Activated CD4-positive, alpha-beta memory T cell treated with anti-CD3 and anti-CD28 coated beads, Interleukin-2, amount 10 ng/mL, durations not matched to agents 7 days and 5 days (primary cell): ENCODE results near the gene LUZP1. TPM values are rescaled to one million over a fixed set of nuclear protein-coding genes. Genes with fewer than 3 reads are reported as not detected.
A peak's percentile ranks its signal among the peaks of the same experiment; 100 is the strongest.

Experiments
- CTCF ChIA-PET: fragments of 350-600 bp; sonication (Branson Sonifier 250); formaldehyde crosslinking; loops from one replicate; lab custom pipeline; 2021; ENCODE audit warnings: antibody characterized with exemption, inconsistent platforms; lab: Charles Lee
- POLR2A ChIA-PET: fragments of 350-600 bp; sonication (Branson Sonifier 250); formaldehyde crosslinking; loops from one replicate; lab custom pipeline; 2021; ENCODE audit warnings: antibody characterized with exemption; lab: Charles Lee
- DNase-seq: peaks from one replicate; pipeline ENCODE4 v3.0.0-alpha.2; 2020
- H3K27ac Mint-ChIP-seq: one replicate; pipeline ENCODE4 v1.8.0; 2021; ENCODE audit warnings: mild to moderate bottlenecking, mixed read lengths
- H3K27me3 Mint-ChIP-seq: one replicate; pipeline ENCODE4 v1.8.0; 2021; ENCODE audit warnings: mixed read lengths
- H3K36me3 Mint-ChIP-seq: one replicate; pipeline ENCODE4 v1.8.0; 2021; ENCODE audit warnings: low read depth, mixed read lengths
- H3K4me1 Mint-ChIP-seq: one replicate; pipeline ENCODE4 v1.8.0; 2021; ENCODE audit warnings: mixed read lengths
- H3K4me3 Mint-ChIP-seq: one replicate; pipeline ENCODE4 v1.8.0; 2021; ENCODE audit warnings: mild to moderate bottlenecking, mixed read lengths
- H3K9me3 Mint-ChIP-seq: one replicate; pipeline ENCODE4 v1.8.0; 2021; ENCODE audit warnings: mixed read lengths
- total RNA-seq, 2 experiments: library from RNA; stranded (reverse); gene quantifications; one replicate each; pipeline ENCODE4 v1.2.3, GENCODE V29; 2021

Gene LUZP1
- total RNA-seq, 2 experiments from 2014 or later, result 19.4 to 21.8 TPM

GRCh38 chr1:23184212-23184934 is 15.7 kb upstream of the LUZP1 start:
- ChIA-PET CTCF (interaction anchor here (0.7 to 14.5 kb wide), 52 partner anchors 8 to 300 kb away, joined by 3 to 393 read pairs (median 4); partner anchors contain the start of genes HNRNPR and LUZP1), POLR2A (interaction anchor here (0.7 to 4.6 kb wide), 7 partner anchors 11 to 164 kb away, joined by 3 to 39 read pairs (median 3); no protein-coding TSS in a partner anchor)
- Mint-ChIP-seq H3K27me3 (peaks cover 14% of the 10 kb centered on the region), H3K4me1 (peaks cover 8% of the 10 kb centered on the region), H3K9me3 (no peaks in the 10 kb centered on the region), H3K4me3 (no peak overlapping the region), H3K36me3 (no peaks in the 10 kb centered on the region), H3K27ac (no peak overlapping the region)
- peak; percentile 22 for DNase-seq

GRCh38 chr1:23179862-23180261 is 11.2 kb upstream of the LUZP1 start:
- CTCF ChIA-PET, result interaction anchor here (0.6 to 14.5 kb wide), 2 partner anchors 9 to 79 kb away, joined by 7 to 393 read pairs; no protein-coding TSS in a partner anchor
- H3K27ac Mint-ChIP-seq, result no peak overlapping the region
- H3K27me3 Mint-ChIP-seq, result peaks cover 35% of the 10 kb centered on the region
- H3K4me3 Mint-ChIP-seq, result no peak overlapping the region
- no peaks in the 10 kb centered on the region for H3K9me3 Mint-ChIP-seq
- POLR2A ChIA-PET, result no interaction called here
- H3K4me1 Mint-ChIP-seq, result peaks cover 23% of the 10 kb centered on the region
- H3K36me3 Mint-ChIP-seq, result no peaks in the 10 kb centered on the region
- no peak for DNase-seq

- H3K9me3 Mint-ChIP-seq, result no peaks in the 10 kb centered on the region
- no peaks in the 10 kb centered on the region for H3K36me3 Mint-ChIP-seq
- CTCF ChIA-PET, result interaction anchor here (0.6 to 14.5 kb wide), 6 partner anchors 9 to 153 kb away, joined by 3 to 393 read pairs (median 4); no protein-coding TSS in a partner anchor
- no peak for DNase-seq
- H3K27me3 Mint-ChIP-seq, result peaks cover 35% of the 10 kb centered on the region
- no peak overlapping the region for H3K4me3 Mint-ChIP-seq
- peaks cover 23% of the 10 kb centered on the region for H3K4me1 Mint-ChIP-seq
- POLR2A ChIA-PET, result interaction anchor here (1.6 to 1.9 kb wide), 2 partner anchors 60 to 76 kb away, joined by 7 read pairs; no protein-coding TSS in a partner anchor
- H3K27ac Mint-ChIP-seq, result no peak overlapping the region
These were observed 10.3 kb upstream of the LUZP1 start for GRCh38 chr1:23178950-23179349.

- ChIA-PET POLR2A (interaction anchor here (1.3 to 1.9 kb wide), 3 partner anchors 59 to 75 kb away, joined by 4 to 7 read pairs (median 7); no protein-coding TSS in a partner anchor), CTCF (interaction anchor here (0.6 to 14.5 kb wide), 8 partner anchors 9 to 153 kb away, joined by 3 to 393 read pairs (median 4); no protein-coding TSS in a partner anchor)
- Mint-ChIP-seq H3K4me1 (peaks cover 21% of the 10 kb centered on the region), H3K27ac (no peak overlapping the region), H3K4me3 (no peak overlapping the region), H3K27me3 (peaks cover 34% of the 10 kb centered on the region), H3K36me3 (no peaks in the 10 kb centered on the region), H3K9me3 (no peaks in the 10 kb centered on the region)
- DNase-seq, result no peak
These were observed 9.8 kb upstream of the LUZP1 start for GRCh38 chr1:23178414-23178813.

GRCh38 chr1:23177438-23178380 is 9.1 kb upstream of the LUZP1 start:
- no peaks in the 10 kb centered on the region for H3K36me3 Mint-ChIP-seq
- no peak overlapping the region for H3K27ac Mint-ChIP-seq
- POLR2A ChIA-PET, result interaction anchor here (0.6 to 1.9 kb wide), 5 partner anchors 10 to 568 kb away, joined by 4 to 7 read pairs (median 4); no protein-coding TSS in a partner anchor

GRCh38 chr1:23177031-23177430 is 8.4 kb upstream of the LUZP1 start:
- no peak for DNase-seq
- Mint-ChIP-seq H3K27ac (no peak overlapping the region), H3K36me3 (no peaks in the 10 kb centered on the region), H3K9me3 (no peaks in the 10 kb centered on the region), H3K27me3 (peaks cover 27% of the 10 kb centered on the region), H3K4me3 (peak overlapping the region; percentile 54), H3K4me1 (peaks cover 21% of the 10 kb centered on the region)
- ChIA-PET CTCF (interaction anchor here (1.4 to 14.5 kb wide), 4 partner anchors 7 to 76 kb away, joined by 3 to 393 read pairs (median 22); no protein-coding TSS in a partner anchor), POLR2A (interaction anchor here (0.8 to 1.1 kb wide), 4 partner anchors 9 to 168 kb away, joined by 3 to 4 read pairs (median 4); no protein-coding TSS in a partner anchor)

More at GRCh38 chr1:23177438-23178380, 9.1 kb upstream of the LUZP1 start:
- peaks cover 21% of the 10 kb centered on the region for H3K4me1 Mint-ChIP-seq
- peak overlapping the region; percentile 54 for H3K4me3 Mint-ChIP-seq
- peak; percentile 59 for DNase-seq
- CTCF ChIA-PET, result interaction anchor here (1.2 to 14.5 kb wide), 5 partner anchors 10 to 77 kb away, joined by 3 to 393 read pairs (median 5); no protein-coding TSS in a partner anchor
- peaks cover 31% of the 10 kb centered on the region for H3K27me3 Mint-ChIP-seq
- H3K9me3 Mint-ChIP-seq, result no peaks in the 10 kb centered on the region

GRCh38 chr1:23174426-23175110 is 5.9 kb upstream of the LUZP1 start:
- H3K36me3 Mint-ChIP-seq, result no peaks in the 10 kb centered on the region
- H3K9me3 Mint-ChIP-seq, result no peaks in the 10 kb centered on the region
- H3K4me1 Mint-ChIP-seq, result peaks cover 24% of the 10 kb centered on the region
- no peak overlapping the region for H3K27ac Mint-ChIP-seq
- ChIA-PET CTCF (interaction anchor here (4.4 to 14.5 kb wide), 2 partner anchors 9 to 74 kb away, joined by 34 to 393 read pairs; no protein-coding TSS in a partner anchor), POLR2A (interaction anchor here (0.7 to 1.6 kb wide), 5 partner anchors 27 to 154 kb away, joined by 3 to 4 read pairs (median 4); no protein-coding TSS in a partner anchor)
- H3K4me3 Mint-ChIP-seq, result no peak overlapping the region
- peaks cover 28% of the 10 kb centered on the region for H3K27me3 Mint-ChIP-seq
- DNase-seq, result no peak

- H3K4me3 Mint-ChIP-seq, result no peak overlapping the region
- ChIA-PET POLR2A (interaction anchor here (1.4 kb wide), 1 partner anchor 62 kb away, joined by 3 read pairs; no protein-coding TSS in a partner anchor), CTCF (interaction anchor here (4.5 kb wide), 1 partner anchor 13 kb away, joined by 25 read pairs; no protein-coding TSS in a partner anchor)
- peaks cover 8% of the 10 kb centered on the region for H3K27me3 Mint-ChIP-seq
- no peaks in the 10 kb centered on the region for H3K9me3 Mint-ChIP-seq
- H3K27ac Mint-ChIP-seq, result no peak overlapping the region
- peaks cover 34% of the 10 kb centered on the region for H3K4me1 Mint-ChIP-seq
- no peaks in the 10 kb centered on the region for H3K36me3 Mint-ChIP-seq
- no peak for DNase-seq
These were observed 2.6 kb upstream of the LUZP1 start for GRCh38 chr1:23171181-23171755.

GRCh38 chr1:23169727-23170335 is 1.2 kb upstream of the LUZP1 start:
- no peak for DNase-seq
- peaks cover 2% of the 10 kb centered on the region for H3K27me3 Mint-ChIP-seq
- H3K4me3 Mint-ChIP-seq, result peak overlapping the region; percentile 91
- H3K27ac Mint-ChIP-seq, result no peak overlapping the region
- ChIA-PET POLR2A (interaction anchor here (1.1 to 3.6 kb wide), 4 partner anchors 13 to 70 kb away, joined by 3 to 26 read pairs (median 16); no protein-coding TSS in a partner anchor), CTCF (interaction anchor here (0.5 to 4.5 kb wide), 6 partner anchors 15 to 599 kb away, joined by 3 to 25 read pairs (median 3); partner anchors contain the start of gene HNRNPR)
- H3K36me3 Mint-ChIP-seq, result peaks cover 2% of the 10 kb centered on the region
- peaks cover 34% of the 10 kb centered on the region for H3K4me1 Mint-ChIP-seq
- H3K9me3 Mint-ChIP-seq, result no peaks in the 10 kb centered on the region

GRCh38 chr1:23169195-23169575 is 529 bp upstream of the LUZP1 start:
- Mint-ChIP-seq H3K4me1 (peaks cover 28% of the 10 kb centered on the region), H3K27me3 (peaks cover 2% of the 10 kb centered on the region), H3K9me3 (no peaks in the 10 kb centered on the region), H3K36me3 (peaks cover 2% of the 10 kb centered on the region), H3K4me3 (peak overlapping the region; percentile 91), H3K27ac (no peak overlapping the region)
- CTCF ChIA-PET, result interaction anchor here (0.6 to 4.5 kb wide), 4 partner anchors 15 to 175 kb away, joined by 3 to 25 read pairs (median 13); partner anchors contain the start of gene HNRNPR
- POLR2A ChIA-PET, result interaction anchor here (0.8 to 5.0 kb wide), 6 partner anchors 14 to 70 kb away, joined by 3 to 26 read pairs (median 16); no protein-coding TSS in a partner anchor
- DNase-seq, result no peak
